Measurements from ENCODE around the gene NRXN3. TPM values are rescaled to one million over a fixed set of nuclear protein-coding genes. Genes with fewer than 3 reads are reported as not detected.

The NRXN3 gene
- total RNA-seq, 1 experiment from 2014 or later, result not detected

DNA sequence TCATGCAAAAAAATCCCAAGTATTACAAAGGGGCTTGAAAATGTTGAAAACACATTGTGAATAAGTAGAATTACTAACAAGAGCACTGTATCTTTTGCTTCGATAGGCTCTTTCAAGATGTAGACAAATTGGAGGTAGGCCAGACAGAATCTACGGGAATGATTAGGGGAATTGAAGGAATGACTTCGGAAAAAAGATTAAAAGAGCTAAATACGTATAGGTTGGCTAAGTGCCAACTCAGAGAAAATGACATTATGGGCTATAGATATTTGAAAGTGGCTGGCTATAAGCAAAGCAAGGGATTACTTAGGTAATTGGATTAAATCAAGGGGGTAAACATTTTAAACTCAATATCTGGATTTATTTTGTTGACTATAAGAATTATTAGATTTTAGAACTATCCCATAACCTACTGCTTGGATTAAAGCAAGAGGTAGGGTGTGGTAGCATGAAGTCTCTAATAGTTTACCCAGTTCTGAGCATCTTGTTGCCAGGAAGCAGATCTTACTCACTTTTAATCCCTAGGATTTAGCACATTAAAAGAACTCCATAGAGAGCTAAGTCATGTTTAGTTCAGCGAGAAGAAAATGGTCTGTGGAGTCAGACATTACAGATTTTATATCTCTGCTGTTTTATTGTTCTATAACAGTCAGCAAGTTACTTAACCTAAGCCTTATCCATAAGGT lies 1551.4 kb downstream of the NRXN3 start:
- Histone ChIP-seq H3K27me3 (ENCODE audit: insufficient read depth, low read depth) (peaks cover 8% of the 10 kb centered on the region; the same call in 1 of the 2 replicates), H3K79me2 (ENCODE audit: low read depth) (no peaks in the 10 kb centered on the region), H3K4me2 (no peak overlapping the region), H3F3A (ENCODE audit: insufficient read depth, low read depth) (no peaks in the 10 kb centered on the region), H3K36me3 (ENCODE audit: low read depth) (no peaks in the 10 kb centered on the region), H3K9me2 (ENCODE audit: insufficient read depth) (no peaks in the 10 kb centered on the region), H2AFZ (no peak overlapping the region), H4K20me1 (ENCODE audit: insufficient read depth) (no peaks in the 10 kb centered on the region), H3K9me3 (ENCODE audit: insufficient read depth, low read depth) (no peaks in the 10 kb centered on the region), H3K27ac (no peak overlapping the region), H3K4me1 (replicated peaks; ENCODE audit: insufficient read depth) (no peaks in the 10 kb centered on the region), H3K4me3 (no peak overlapping the region)
- no peak for DNase-seq
- CTCF ChIA-PET, result no interaction called here
- POLR2A ChIA-PET (ENCODE audit: unreplicated experiment), result no interaction called here
- TF ChIP-seq CTCF (conservative IDR thresholded peaks at IDR 0.05), result no peak
- TF ChIP-seq EZH2 (IDR thresholded peaks at IDR 0.05; ENCODE audit: low read depth), result no peak
- intact Hi-C loops (cut with micrococcal nuclease; ENCODE audit: unreplicated experiment), result no loop called here
- no TSS peak for BruUV-seq (replicated peaks)

GRCh38 chr14:79724934-79725717 lies 1555.0 kb downstream of the NRXN3 start:
- no peaks in the 10 kb centered on the region for H3K9me3 ChIP-seq (ENCODE audit: insufficient read depth, low read depth)
- no TSS peak for BruUV-seq (replicated peaks)
- intact Hi-C loops (cut with micrococcal nuclease; ENCODE audit: unreplicated experiment), result no loop called here
- ChIA-PET CTCF (no interaction called here), POLR2A (ENCODE audit: unreplicated experiment) (no interaction called here)
- no peaks in the 10 kb centered on the region for H3K4me1 ChIP-seq (replicated peaks; ENCODE audit: insufficient read depth)
- no peaks in the 10 kb centered on the region for H3K79me2 ChIP-seq (ENCODE audit: low read depth)
- H3F3A ChIP-seq (ENCODE audit: insufficient read depth, low read depth), result no peaks in the 10 kb centered on the region
- H3K36me3 ChIP-seq (ENCODE audit: low read depth), result no peaks in the 10 kb centered on the region
- H3K9me2 ChIP-seq (ENCODE audit: insufficient read depth), result no peaks in the 10 kb centered on the region
- no peak overlapping the region for H2AFZ ChIP-seq
- DNase-seq, result no peak
- H3K27me3 ChIP-seq (ENCODE audit: insufficient read depth, low read depth), result peaks cover 33% of the 10 kb centered on the region; the same call in 1 of the 2 replicates
- no peak overlapping the region for H3K4me2 ChIP-seq
- TF ChIP-seq CTCF (conservative IDR thresholded peaks at IDR 0.05) (no peak), EZH2 (IDR thresholded peaks at IDR 0.05; ENCODE audit: low read depth) (no peak)
- no peak overlapping the region for H3K27ac ChIP-seq
- H4K20me1 ChIP-seq (ENCODE audit: insufficient read depth), result no peaks in the 10 kb centered on the region
- H3K4me3 ChIP-seq, result no peak overlapping the region

DNA sequence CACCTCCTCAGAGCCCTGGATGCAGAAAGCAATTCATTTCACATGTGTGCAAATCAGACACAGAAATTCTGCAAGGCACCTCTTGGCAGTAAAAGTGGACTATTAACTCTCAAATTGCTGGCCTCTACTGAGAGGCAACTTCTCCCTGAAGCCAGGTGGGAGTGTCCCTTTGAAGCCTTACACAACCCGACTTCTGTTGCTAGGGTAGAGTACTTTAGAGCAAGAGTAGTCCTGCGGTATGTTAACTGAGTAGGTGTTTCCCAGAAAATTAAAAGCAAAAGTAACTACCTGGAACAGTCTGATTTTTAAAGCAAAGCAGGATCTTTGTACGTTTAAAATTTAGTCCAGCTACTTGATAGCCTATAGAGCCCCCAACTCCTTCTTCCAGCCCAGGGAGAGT lies 1557.7 kb downstream of the NRXN3 start:
- no peaks in the 10 kb centered on the region for H3K4me1 ChIP-seq (replicated peaks; ENCODE audit: insufficient read depth)
- no peaks in the 10 kb centered on the region for H3K79me2 ChIP-seq (ENCODE audit: low read depth)
- intact Hi-C loops (cut with micrococcal nuclease; ENCODE audit: unreplicated experiment), result no loop called here
- ChIA-PET CTCF (no interaction called here), POLR2A (ENCODE audit: unreplicated experiment) (no interaction called here)
- BruUV-seq (replicated peaks), result no TSS peak
- H3K4me3 ChIP-seq, result no peak overlapping the region
- no peak overlapping the region for H3K4me2 ChIP-seq
- no peaks in the 10 kb centered on the region for H3K36me3 ChIP-seq (ENCODE audit: low read depth)
- TF ChIP-seq CTCF (conservative IDR thresholded peaks at IDR 0.05), result no peak
- TF ChIP-seq EZH2 (IDR thresholded peaks at IDR 0.05; ENCODE audit: low read depth), result no peak
- H3K27me3 ChIP-seq (ENCODE audit: insufficient read depth, low read depth), result peaks cover 29% of the 10 kb centered on the region; the same call in 1 of the 2 replicates
- H3K9me3 ChIP-seq (ENCODE audit: insufficient read depth, low read depth), result no peaks in the 10 kb centered on the region
- no peak overlapping the region for H2AFZ ChIP-seq
- no peaks in the 10 kb centered on the region for H3K9me2 ChIP-seq (ENCODE audit: insufficient read depth)
- H3F3A ChIP-seq (ENCODE audit: insufficient read depth, low read depth), result no peaks in the 10 kb centered on the region
- no peak for DNase-seq
- H4K20me1 ChIP-seq (ENCODE audit: insufficient read depth), result no peaks in the 10 kb centered on the region
- H3K27ac ChIP-seq, result no peak overlapping the region

Measured in PC-9 (cell line).